Lower leg skin (tissue), 3 donors: Measurements from ENCODE around the gene FAM114A2.

Experiments
- POLR2A ChIP-seq, 2 donors: fragments of 450-650 bp; IDR thresholded peaks; one replicate each; pipeline ENCODE4 v1.6.1; 2016 to 2017; ENCODE audit warnings: antibody characterized with exemption in 2 of 2, mild to moderate bottlenecking in 1 of 2, moderate library complexity in 1 of 2
- TF ChIP-seq, protein P1 (sequence below), 3 donors: fragments of 450-650 bp; IDR thresholded peaks; one replicate each; pipeline ENCODE4 v1.5.1; 2016; ENCODE audit warnings: antibody characterized with exemption in 3 of 3, mild to moderate bottlenecking in 3 of 3, moderate library complexity in 2 of 3

DNA sequence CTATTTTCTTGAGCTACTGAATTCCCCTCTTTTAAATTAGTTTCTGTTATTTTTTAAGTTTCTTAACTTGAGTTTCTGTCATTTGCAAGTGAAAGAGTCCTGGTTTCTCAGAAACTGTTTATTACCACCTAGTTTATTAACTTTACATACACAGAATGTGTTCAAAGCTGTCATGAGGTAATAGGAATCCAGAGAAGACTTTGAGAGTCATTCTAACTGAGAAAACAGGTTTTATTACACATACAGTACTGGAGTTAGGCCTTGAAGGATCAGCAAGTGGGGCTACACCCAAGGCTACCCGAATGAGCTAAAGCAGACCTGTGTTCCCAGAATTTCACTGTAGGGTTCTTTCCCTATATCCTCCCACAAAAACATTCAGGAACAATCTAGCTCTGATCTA is 33.1 kb downstream of the FAM114A2 start:
- TF ChIP-seq, protein P1, sequence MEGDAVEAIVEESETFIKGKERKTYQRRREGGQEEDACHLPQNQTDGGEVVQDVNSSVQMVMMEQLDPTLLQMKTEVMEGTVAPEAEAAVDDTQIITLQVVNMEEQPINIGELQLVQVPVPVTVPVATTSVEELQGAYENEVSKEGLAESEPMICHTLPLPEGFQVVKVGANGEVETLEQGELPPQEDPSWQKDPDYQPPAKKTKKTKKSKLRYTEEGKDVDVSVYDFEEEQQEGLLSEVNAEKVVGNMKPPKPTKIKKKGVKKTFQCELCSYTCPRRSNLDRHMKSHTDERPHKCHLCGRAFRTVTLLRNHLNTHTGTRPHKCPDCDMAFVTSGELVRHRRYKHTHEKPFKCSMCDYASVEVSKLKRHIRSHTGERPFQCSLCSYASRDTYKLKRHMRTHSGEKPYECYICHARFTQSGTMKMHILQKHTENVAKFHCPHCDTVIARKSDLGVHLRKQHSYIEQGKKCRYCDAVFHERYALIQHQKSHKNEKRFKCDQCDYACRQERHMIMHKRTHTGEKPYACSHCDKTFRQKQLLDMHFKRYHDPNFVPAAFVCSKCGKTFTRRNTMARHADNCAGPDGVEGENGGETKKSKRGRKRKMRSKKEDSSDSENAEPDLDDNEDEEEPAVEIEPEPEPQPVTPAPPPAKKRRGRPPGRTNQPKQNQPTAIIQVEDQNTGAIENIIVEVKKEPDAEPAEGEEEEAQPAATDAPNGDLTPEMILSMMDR (IDR thresholded peaks at IDR 0.05) = no peak
- no peak for TF ChIP-seq POLR2A (IDR thresholded peaks at IDR 0.05)
